Measurements from ENCODE around the gene SERPINF2.
"Not testable (repeated sequence)": the region's sequence is repeated elsewhere in the genome, so short reads cannot be mapped to it uniquely, and the experiment has no call there.

GRCh38 chr17:1708791-1709346 lies 33.8 kb upstream of the SERPINF2 start:
- TF ChIP-seq, protein P1, sequence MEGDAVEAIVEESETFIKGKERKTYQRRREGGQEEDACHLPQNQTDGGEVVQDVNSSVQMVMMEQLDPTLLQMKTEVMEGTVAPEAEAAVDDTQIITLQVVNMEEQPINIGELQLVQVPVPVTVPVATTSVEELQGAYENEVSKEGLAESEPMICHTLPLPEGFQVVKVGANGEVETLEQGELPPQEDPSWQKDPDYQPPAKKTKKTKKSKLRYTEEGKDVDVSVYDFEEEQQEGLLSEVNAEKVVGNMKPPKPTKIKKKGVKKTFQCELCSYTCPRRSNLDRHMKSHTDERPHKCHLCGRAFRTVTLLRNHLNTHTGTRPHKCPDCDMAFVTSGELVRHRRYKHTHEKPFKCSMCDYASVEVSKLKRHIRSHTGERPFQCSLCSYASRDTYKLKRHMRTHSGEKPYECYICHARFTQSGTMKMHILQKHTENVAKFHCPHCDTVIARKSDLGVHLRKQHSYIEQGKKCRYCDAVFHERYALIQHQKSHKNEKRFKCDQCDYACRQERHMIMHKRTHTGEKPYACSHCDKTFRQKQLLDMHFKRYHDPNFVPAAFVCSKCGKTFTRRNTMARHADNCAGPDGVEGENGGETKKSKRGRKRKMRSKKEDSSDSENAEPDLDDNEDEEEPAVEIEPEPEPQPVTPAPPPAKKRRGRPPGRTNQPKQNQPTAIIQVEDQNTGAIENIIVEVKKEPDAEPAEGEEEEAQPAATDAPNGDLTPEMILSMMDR (tag by site-specific recombination; IDR thresholded peaks at IDR 0.05), result not testable (repeated sequence)
- TF ChIP-seq ZNF423 (tag by site-specific recombination; IDR thresholded peaks at IDR 0.05); ZNF785 (tag by site-specific recombination; IDR thresholded peaks at IDR 0.05); ZNF621 (tag by site-specific recombination; IDR thresholded peaks at IDR 0.05); KLF10 (tag by site-specific recombination; IDR thresholded peaks at IDR 0.05); ZNF223 (tag by site-specific recombination; IDR thresholded peaks at IDR 0.05); ZNF146 (tag by site-specific recombination; IDR thresholded peaks at IDR 0.05); ZBTB17 (tag by site-specific recombination; IDR thresholded peaks at IDR 0.05); ZNF701 (tag by site-specific recombination; IDR thresholded peaks at IDR 0.05); HOXD13 (CRISPR knock-in tag; IDR thresholded peaks at IDR 0.05; ENCODE audit: borderline replicate concordance); ZNF707 (tag by site-specific recombination; IDR thresholded peaks at IDR 0.05); ZBTB20 (tag by site-specific recombination; IDR thresholded peaks at IDR 0.05); ZFP69B (tag by site-specific recombination; IDR thresholded peaks at IDR 0.05): not testable (repeated sequence)
